Measurements from ENCODE around the gene GABRR3. TPM values are rescaled to one million over a fixed set of nuclear protein-coding genes. Genes with fewer than 3 reads are reported as not detected.

Gene GABRR3
- total RNA-seq, 2 experiments from 2014 or later = not detected

DNA sequence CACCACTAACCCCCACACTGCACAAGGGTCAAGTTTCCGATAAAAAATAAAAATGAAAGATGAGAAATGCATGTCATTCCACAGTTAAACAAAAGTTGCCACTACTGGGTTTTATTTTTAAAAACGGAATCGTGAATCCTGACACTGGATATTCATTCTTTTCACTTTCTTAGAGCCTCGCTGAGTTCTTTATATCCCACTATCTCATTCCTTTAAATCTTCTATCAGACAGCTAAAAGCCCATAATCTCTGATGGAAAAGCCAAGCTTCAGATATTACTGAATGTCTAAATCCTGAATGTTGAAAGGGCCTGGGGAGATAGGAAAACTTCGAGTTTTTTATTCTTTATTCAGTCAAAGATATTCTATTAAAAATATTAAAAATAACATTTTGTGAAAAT lies 74.6 kb downstream of the GABRR3 start:
- intact Hi-C loops (cut with micrococcal nuclease; ENCODE audit: unreplicated experiment) = no loop called here
- DNase-seq (ENCODE audit: low spot score) = no peak
- ChIA-PET POLR2A (no interaction called here), CTCF (ENCODE audit: unreplicated experiment) (no interaction called here)
- BruUV-seq (replicated peaks) = TSS peak; percentile 14
- H3K9me2 ChIP-seq (ENCODE audit: insufficient read depth, low read length) = no peaks in the 10 kb centered on the region
- no peak overlapping the region for H3K4me2 ChIP-seq (ENCODE audit: low read length)
- peaks cover 84% of the 10 kb centered on the region for H3K36me3 ChIP-seq (ENCODE audit: insufficient read depth, low read length)
- H2AFZ ChIP-seq (ENCODE audit: low read length) = no peak overlapping the region
- H3K27ac ChIP-seq (ENCODE audit: low read depth, low read length, poor library complexity, severe bottlenecking) = no peak overlapping the region
- no peaks in the 10 kb centered on the region for H3K9me3 ChIP-seq (ENCODE audit: low read length)
- no peaks in the 10 kb centered on the region for H3K4me1 ChIP-seq (ENCODE audit: insufficient read depth, low read length, poor library complexity, severe bottlenecking)
- no peaks in the 10 kb centered on the region for H4K20me1 ChIP-seq (ENCODE audit: insufficient read depth, low read length)
- peaks cover 10% of the 10 kb centered on the region; the same call in 1 of the 2 replicates for H3K79me2 ChIP-seq (ENCODE audit: insufficient read depth, low read depth, low read length)
- H3K4me3 ChIP-seq (ENCODE audit: low read depth, low read length, poor library complexity, severe bottlenecking) = no peak overlapping the region
- no peak for TF ChIP-seq EZH2phosphoT487 (IDR thresholded peaks at IDR 0.05; ENCODE audit: borderline replicate concordance, low read depth, low read length)
- TF ChIP-seq, protein P1, sequence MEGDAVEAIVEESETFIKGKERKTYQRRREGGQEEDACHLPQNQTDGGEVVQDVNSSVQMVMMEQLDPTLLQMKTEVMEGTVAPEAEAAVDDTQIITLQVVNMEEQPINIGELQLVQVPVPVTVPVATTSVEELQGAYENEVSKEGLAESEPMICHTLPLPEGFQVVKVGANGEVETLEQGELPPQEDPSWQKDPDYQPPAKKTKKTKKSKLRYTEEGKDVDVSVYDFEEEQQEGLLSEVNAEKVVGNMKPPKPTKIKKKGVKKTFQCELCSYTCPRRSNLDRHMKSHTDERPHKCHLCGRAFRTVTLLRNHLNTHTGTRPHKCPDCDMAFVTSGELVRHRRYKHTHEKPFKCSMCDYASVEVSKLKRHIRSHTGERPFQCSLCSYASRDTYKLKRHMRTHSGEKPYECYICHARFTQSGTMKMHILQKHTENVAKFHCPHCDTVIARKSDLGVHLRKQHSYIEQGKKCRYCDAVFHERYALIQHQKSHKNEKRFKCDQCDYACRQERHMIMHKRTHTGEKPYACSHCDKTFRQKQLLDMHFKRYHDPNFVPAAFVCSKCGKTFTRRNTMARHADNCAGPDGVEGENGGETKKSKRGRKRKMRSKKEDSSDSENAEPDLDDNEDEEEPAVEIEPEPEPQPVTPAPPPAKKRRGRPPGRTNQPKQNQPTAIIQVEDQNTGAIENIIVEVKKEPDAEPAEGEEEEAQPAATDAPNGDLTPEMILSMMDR (conservative IDR thresholded peaks at IDR 0.05; ENCODE audit: low read length) = no peak

DNA sequence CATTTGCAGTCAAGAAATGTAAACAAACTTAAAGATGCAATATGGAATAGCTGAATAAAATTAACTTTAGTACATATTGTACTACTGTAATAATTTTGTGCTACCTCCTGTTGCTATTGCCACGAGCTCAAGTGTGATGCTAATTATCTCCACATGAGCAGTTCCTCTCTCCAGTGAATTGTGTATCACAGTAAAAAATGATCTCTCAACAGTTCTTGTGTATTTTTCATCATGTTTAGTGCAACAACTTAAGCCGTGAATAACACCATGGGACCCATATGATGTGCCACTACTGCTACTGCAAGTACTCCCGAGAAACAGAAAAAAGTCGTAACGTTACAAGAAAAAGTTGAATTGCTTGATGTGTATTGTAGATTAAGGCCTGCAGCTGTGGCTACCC lies 75.2 kb downstream of the GABRR3 start:
- Histone ChIP-seq H3K4me3 (ENCODE audit: low read depth, low read length, poor library complexity, severe bottlenecking) (no peak overlapping the region), H3K4me2 (ENCODE audit: low read length) (no peak overlapping the region), H2AFZ (ENCODE audit: low read length) (no peak overlapping the region), H3K79me2 (ENCODE audit: insufficient read depth, low read depth, low read length) (peaks cover 10% of the 10 kb centered on the region; the same call in 1 of the 2 replicates), H3K27ac (ENCODE audit: low read depth, low read length, poor library complexity, severe bottlenecking) (no peak overlapping the region), H4K20me1 (ENCODE audit: insufficient read depth, low read length) (no peaks in the 10 kb centered on the region), H3K36me3 (ENCODE audit: insufficient read depth, low read length) (peaks cover 87% of the 10 kb centered on the region), H3K9me2 (ENCODE audit: insufficient read depth, low read length) (no peaks in the 10 kb centered on the region), H3K9me3 (ENCODE audit: low read length) (no peaks in the 10 kb centered on the region), H3K4me1 (ENCODE audit: insufficient read depth, low read length, poor library complexity, severe bottlenecking) (no peaks in the 10 kb centered on the region)
- TF ChIP-seq, protein P1 (conservative IDR thresholded peaks at IDR 0.05; ENCODE audit: low read length) = no peak
- TF ChIP-seq EZH2phosphoT487 (IDR thresholded peaks at IDR 0.05; ENCODE audit: borderline replicate concordance, low read depth, low read length) = no peak
- no TSS peak for BruUV-seq (replicated peaks)
- DNase-seq (ENCODE audit: low spot score) = no peak
- CTCF ChIA-PET (ENCODE audit: unreplicated experiment) = no interaction called here
- intact Hi-C loops (cut with micrococcal nuclease; ENCODE audit: unreplicated experiment) = no loop called here
- POLR2A ChIA-PET = interaction anchor here (1.2 kb wide), 1 partner anchor 189 kb away, joined by 8 read pairs; no protein-coding TSS in a partner anchor

GRCh38 chr3:97958796-97959195 lies 76.3 kb downstream of the GABRR3 start:
- no peak for DNase-seq (ENCODE audit: low spot score)
- H3K27ac ChIP-seq (ENCODE audit: low read depth, low read length, poor library complexity, severe bottlenecking) = no peak overlapping the region
- H3K4me1 ChIP-seq (ENCODE audit: insufficient read depth, low read length, poor library complexity, severe bottlenecking) = no peaks in the 10 kb centered on the region
- H4K20me1 ChIP-seq (ENCODE audit: insufficient read depth, low read length) = no peaks in the 10 kb centered on the region
- no peak overlapping the region for H3K4me3 ChIP-seq (ENCODE audit: low read depth, low read length, poor library complexity, severe bottlenecking)
- TF ChIP-seq EZH2phosphoT487 (IDR thresholded peaks at IDR 0.05; ENCODE audit: borderline replicate concordance, low read depth, low read length) = no peak
- TF ChIP-seq, protein P1 (conservative IDR thresholded peaks at IDR 0.05; ENCODE audit: low read length) = no peak
- ChIA-PET POLR2A (interaction anchor here (1.2 kb wide), 1 partner anchor 188 kb away, joined by 8 read pairs; no protein-coding TSS in a partner anchor), CTCF (ENCODE audit: unreplicated experiment) (no interaction called here)
- H2AFZ ChIP-seq (ENCODE audit: low read length) = no peak overlapping the region
- no TSS peak for BruUV-seq (replicated peaks)
- no peak overlapping the region for H3K4me2 ChIP-seq (ENCODE audit: low read length)
- peaks cover 7% of the 10 kb centered on the region; the same call in 1 of the 2 replicates for H3K79me2 ChIP-seq (ENCODE audit: insufficient read depth, low read depth, low read length)
- no peaks in the 10 kb centered on the region for H3K9me3 ChIP-seq (ENCODE audit: low read length)
- intact Hi-C loops (cut with micrococcal nuclease; ENCODE audit: unreplicated experiment) = no loop called here
- no peaks in the 10 kb centered on the region for H3K9me2 ChIP-seq (ENCODE audit: insufficient read depth, low read length)
- H3K36me3 ChIP-seq (ENCODE audit: insufficient read depth, low read length) = peaks cover 92% of the 10 kb centered on the region
